SK-N-SH (cell line): ENCODE results near the gene HEG1. TPM values are rescaled to one million over a fixed set of nuclear protein-coding genes. Genes with fewer than 3 reads are reported as not detected.
A peak's percentile ranks its signal among the peaks of the same experiment; 100 is the strongest.

Source experiments
- CTCF ChIA-PET: fragments of 300-600, 350-600 bp; formaldehyde crosslinking; extraction: SDS; loops from one replicate; lab custom pipeline; 2021; lab: Yijun Ruan, JAX
- POLR2A ChIA-PET: fragments of 350-600 bp; sonication (Branson Sonifier 250); formaldehyde crosslinking; extraction: SDS; loops from one replicate; lab custom pipeline; 2020; ENCODE audit warnings: antibody characterized with exemption, inconsistent platforms; lab: Yijun Ruan, JAX
- DNase-seq: peaks from one replicate; pipeline ENCODE4 v3.0.0; 2012
- H2AFZ ChIP-seq: fragments of 200-600 bp; sonication (generic); 2 replicates; pipeline ENCODE4 v1.8.1; 2016; ENCODE audit warnings: antibody characterized with exemption, mild to moderate bottlenecking, low read depth
- H3F3A ChIP-seq: fragments of 200-600 bp; sonication (generic); replicated peaks from 2 replicates; pipeline ENCODE3; 2016; ENCODE audit warnings: antibody characterized with exemption, mild to moderate bottlenecking; ENCODE audit not compliant: insufficient read depth
- H3K27ac ChIP-seq, 2 experiments: fragments of 200-500 bp in 1 of 2; fragments of 200-600 bp in 1 of 2; sonication (Bioruptor generic) in 1 of 2; sonication (generic), shearing (Covaris generic) in 1 of 2; 2 replicates each; pipeline versions ENCODE4 v1.5.1 to v1.6.1; 2014 to 2016; ENCODE audit warnings: low read depth in 2 of 2, inconsistent platforms in 1 of 2, low read length in 1 of 2, mild to moderate bottlenecking in 1 of 2, mixed read lengths in 1 of 2
- H3K27me3 ChIP-seq: fragments of 200-600 bp; sonication (generic), shearing (Covaris generic); 2 replicates; pipeline ENCODE4 v1.6.1; 2016; ENCODE audit warnings: mixed run types; ENCODE audit not compliant: insufficient read depth
- H3K36me3 ChIP-seq, 2 experiments: fragments of 200-500 bp in 1 of 2; fragments of 200-600 bp in 1 of 2; sonication (Bioruptor generic) in 1 of 2; sonication (generic) in 1 of 2; replicated peaks in 1 of 2; 2 replicates each; pipeline versions ENCODE3 to v1.5.1; 2014 to 2016; ENCODE audit warnings: low read length in 1 of 2, mild to moderate bottlenecking in 1 of 2; ENCODE audit not compliant: insufficient read depth in 2 of 2, control insufficient read depth in 1 of 2
- H3K4me1 ChIP-seq, 2 experiments: fragments of 200-500 bp in 1 of 2; fragments of 200-600 bp in 1 of 2; sonication (Bioruptor generic) in 1 of 2; sonication (generic), shearing (Covaris generic) in 1 of 2; 2 replicates each; pipeline versions ENCODE4 v1.5.1 to v1.6.1; 2014 to 2016; ENCODE audit warnings: low read depth in 1 of 2, low read length in 1 of 2, mixed run types in 1 of 2; ENCODE audit not compliant: insufficient read depth in 2 of 2, control insufficient read depth in 1 of 2
- H3K4me2 ChIP-seq: fragments of 200-600 bp; sonication (generic), shearing (Covaris generic); 2 replicates; pipeline ENCODE4 v1.6.1; 2017; ENCODE audit warnings: mixed run types
- H3K4me3 ChIP-seq, 2 experiments: fragments of 200-500 bp in 1 of 2; fragments of 200-600 bp in 1 of 2; sonication (Bioruptor generic) in 1 of 2; sonication (generic), shearing (Covaris generic) in 1 of 2; 2 replicates each; pipeline versions ENCODE4 v1.5.1 to v1.8.1; 2014 to 2016; ENCODE audit warnings: low read depth in 2 of 2, inconsistent platforms in 1 of 2, low read length in 1 of 2, mild to moderate bottlenecking in 1 of 2, mixed read lengths in 1 of 2, moderate library complexity in 1 of 2
- H3K79me2 ChIP-seq: fragments of 200-600 bp; sonication (generic); 2 replicates; pipeline ENCODE4 v1.8.1; 2017; ENCODE audit warnings: mild to moderate bottlenecking; ENCODE audit not compliant: insufficient read depth
- H3K9ac ChIP-seq: fragments of 200-600 bp; sonication (generic); 2 replicates; pipeline ENCODE4 v1.6.1; 2017; ENCODE audit warnings: mixed run types
- H3K9me2 ChIP-seq: fragments of 200-600 bp; sonication (generic); 2 replicates; pipeline ENCODE4 v1.6.1; 2017; ENCODE audit warnings: mixed run types
- H3K9me3 ChIP-seq: fragments of 200-600 bp; sonication (generic); 2 replicates; pipeline ENCODE4 v1.6.1; 2017; ENCODE audit warnings: mixed run types, mild to moderate bottlenecking, moderate library complexity
- H4K20me1 ChIP-seq: fragments of 200-600 bp; sonication (generic); 2 replicates; pipeline ENCODE4 v1.6.1; 2017; ENCODE audit warnings: mild to moderate bottlenecking, mixed run types; ENCODE audit not compliant: insufficient read depth
- ELF1 ChIP-seq: IDR thresholded peaks from 2 replicates; pipeline ENCODE4 v1.4.0; 2012
- FOXJ3 ChIP-seq: sonication (generic); formaldehyde crosslinking; IDR thresholded peaks from 2 replicates; pipeline ENCODE4 v1.5.1; 2020; ENCODE audit warnings: mild to moderate bottlenecking, missing genetic modification reagents
- GATA2 ChIP-seq: sonication (generic); formaldehyde crosslinking; IDR thresholded peaks from 2 replicates; pipeline ENCODE4 v1.5.0; 2020; ENCODE audit warnings: mild to moderate bottlenecking, missing genetic modification reagents
- IRF3 ChIP-seq: fragments of 150-350 bp; IDR thresholded peaks from 2 replicates; pipeline ENCODE4 v1.6.1; 2016; ENCODE audit warnings: mild to moderate bottlenecking, low read depth, low read length
- MXI1 ChIP-seq: IDR thresholded peaks from 2 replicates; pipeline ENCODE4 v1.6.1; 2012; ENCODE audit warnings: mild to moderate bottlenecking, low read depth, low read length, improper control_type of control experiment
- POLR2AphosphoS5 ChIP-seq: IDR thresholded peaks from 2 replicates; pipeline ENCODE4 v1.6.1; 2012; ENCODE audit warnings: low read depth, low read length
- RFX5 ChIP-seq: IDR thresholded peaks from 2 replicates; pipeline ENCODE4 v1.6.1; 2012; ENCODE audit warnings: mild to moderate bottlenecking, improper control_type of control experiment, low read length
- RXRA ChIP-seq: IDR thresholded peaks from 2 replicates; pipeline ENCODE4 v1.4.0; 2012; ENCODE audit warnings: low read depth, mild to moderate bottlenecking, borderline replicate concordance
- SIN3A ChIP-seq: IDR thresholded peaks from 2 replicates; pipeline ENCODE4 v1.6.1; 2012; ENCODE audit warnings: low read depth, mild to moderate bottlenecking, low read length, moderate library complexity, borderline replicate concordance
- SMC3 ChIP-seq: IDR thresholded peaks from 2 replicates; pipeline ENCODE4 v1.6.1; 2012; ENCODE audit warnings: low read depth, low read length, improper control_type of control experiment
- TEAD4 ChIP-seq: IDR thresholded peaks from 2 replicates; pipeline ENCODE4 v1.4.0; 2012; ENCODE audit warnings: mild to moderate bottlenecking, borderline replicate concordance; ENCODE audit not compliant: insufficient read depth
- YY1 ChIP-seq: IDR thresholded peaks from 2 replicates; pipeline ENCODE4 v1.4.0; 2012; ENCODE audit warnings: low read depth, mild to moderate bottlenecking
- WGBS: methylation state at CpG from one replicate; pipeline ENCODE4 v1.1.6; 2017; ENCODE audit warnings: low lambda C conversion rate; 5-methylcytosine and 5-hydroxymethylcytosine counted together
- polyA plus RNA-seq, 3 experiments: library from polyadenylated mRNA; depleted of rRNA; stranded (reverse); fragments of >200 nt; gene quantifications; 2 replicates each; pipeline ENCODE4 v1.2.3, GENCODE V29; 2012

Gene HEG1
- polyA plus RNA-seq, 1 of the 3 experiments (the other 2 are of a cell fraction) = 27.7 TPM

DNA sequence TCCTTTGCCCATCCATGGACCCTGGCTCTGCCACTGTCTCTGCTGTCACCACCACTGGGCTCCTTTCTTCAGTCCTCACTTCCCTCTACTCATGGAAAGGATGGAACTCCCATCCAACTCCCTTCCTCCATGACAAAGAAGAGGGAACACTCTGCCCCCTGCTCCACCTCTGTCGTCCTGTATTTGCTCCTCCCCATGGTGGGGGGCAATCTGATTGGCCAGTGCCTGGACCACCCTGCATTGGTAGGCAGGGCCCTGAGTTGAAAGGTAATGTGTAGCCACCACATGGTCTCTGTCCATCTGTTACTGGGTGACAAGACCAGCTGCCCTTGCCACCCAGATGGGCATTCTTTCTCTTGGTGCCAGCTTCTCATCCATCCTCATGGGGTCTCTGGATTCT lies 20.7 kb upstream of the HEG1 start:
- Histone ChIP-seq H3K27me3 (no peaks in the 10 kb centered on the region), H3K4me2 (no peak overlapping the region), H3K9ac (no peak overlapping the region), H3K27ac (no peak overlapping the region), H2AFZ (no peak overlapping the region), H3K4me3 (no peak overlapping the region), H3K79me2 (no peaks in the 10 kb centered on the region), H3K9me3 (no peaks in the 10 kb centered on the region), H3K36me3 (no peaks in the 10 kb centered on the region), H4K20me1 (no peaks in the 10 kb centered on the region), H3K4me1 (peaks cover 0 to 17% of the 10 kb centered on the region in 2 experiments; a peak in 1 of 4 replicates), H3F3A (peaks cover 5% of the 10 kb centered on the region), H3K9me2 (no peaks in the 10 kb centered on the region)
- no peak for DNase-seq
- ChIA-PET CTCF (interaction anchor here (1.5 kb wide), 1 partner anchor 13 kb away, joined by 4 read pairs; no protein-coding TSS in a partner anchor), POLR2A (no interaction called here)
- WGBS = 83% methylated on average over 1 of the region's 1 CpG
- TF ChIP-seq GATA2 (CRISPR knock-in tag) = no peak
- no peak for TF ChIP-seq SIN3A
- no peak for TF ChIP-seq POLR2AphosphoS5
- no peak for TF ChIP-seq MXI1
- TF ChIP-seq IRF3 = no peak
- TF ChIP-seq ELF1 = no peak
- TF ChIP-seq FOXJ3 (CRISPR knock-in tag) = no peak

DNA sequence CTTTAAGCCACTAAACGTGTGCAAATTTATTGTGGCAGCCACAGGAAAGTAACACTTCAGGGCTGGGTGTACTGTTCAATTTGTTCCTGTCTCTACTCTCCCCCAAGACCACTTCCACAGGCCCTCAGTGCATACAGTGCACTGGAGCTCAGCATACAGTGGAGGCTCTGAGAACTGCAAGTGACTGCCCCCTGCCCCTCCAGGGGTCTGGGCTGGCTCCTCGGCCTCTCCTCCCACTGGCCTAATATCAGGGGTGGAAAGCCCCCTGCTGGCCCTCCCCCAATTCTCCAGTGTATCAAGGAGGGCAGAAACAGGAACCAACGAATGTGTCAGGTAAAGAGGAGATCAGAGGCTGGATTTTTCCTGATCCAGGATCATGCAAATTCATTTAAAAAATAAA lies 19.9 kb upstream of the HEG1 start:
- Histone ChIP-seq H3F3A (peaks cover 5% of the 10 kb centered on the region), H3K27me3 (no peaks in the 10 kb centered on the region), H3K36me3 (no peaks in the 10 kb centered on the region), H3K79me2 (no peaks in the 10 kb centered on the region), H3K9ac (no peak overlapping the region), H3K4me1 (peaks cover 0 to 17% of the 10 kb centered on the region in 2 experiments; a peak in 1 of 4 replicates), H3K9me3 (no peaks in the 10 kb centered on the region), H4K20me1 (no peaks in the 10 kb centered on the region), H2AFZ (no peak overlapping the region), H3K4me3 (no peak overlapping the region), H3K27ac (no peak overlapping the region), H3K4me2 (no peak overlapping the region), H3K9me2 (no peaks in the 10 kb centered on the region)
- no peak for TF ChIP-seq YY1
- TF ChIP-seq SIN3A = no peak
- no peak for TF ChIP-seq TEAD4
- no peak for TF ChIP-seq RFX5
- TF ChIP-seq SMC3 = no peak
- no peak for TF ChIP-seq RXRA
- ChIA-PET POLR2A (no interaction called here), CTCF (interaction anchor here (1.5 kb wide), 1 partner anchor 12 kb away, joined by 4 read pairs; no protein-coding TSS in a partner anchor)
- DNase-seq = peak; percentile 42
- WGBS = 87% methylated on average over 3 of the region's 3 CpGs
